AG09319 (cell line): ENCODE measurements around the gene CDH4.

Experiments used
- DNase-seq: peaks from one replicate; pipeline ENCODE4 v3.0.0-alpha.2; 2010; ENCODE audit warnings: low read depth; ENCODE audit errors: extremely low read depth
- TF ChIP-seq, protein P1 (sequence below): IDR thresholded peaks from 2 replicates; pipeline ENCODE4 v1.5.1; 2011; ENCODE audit warnings: low read depth, mild to moderate bottlenecking, inconsistent platforms, low read length, moderate library complexity

Gene CDH4

GRCh38 chr20:61300709-61301108 lies 48.6 kb downstream of the CDH4 start:
- TF ChIP-seq, protein P1, sequence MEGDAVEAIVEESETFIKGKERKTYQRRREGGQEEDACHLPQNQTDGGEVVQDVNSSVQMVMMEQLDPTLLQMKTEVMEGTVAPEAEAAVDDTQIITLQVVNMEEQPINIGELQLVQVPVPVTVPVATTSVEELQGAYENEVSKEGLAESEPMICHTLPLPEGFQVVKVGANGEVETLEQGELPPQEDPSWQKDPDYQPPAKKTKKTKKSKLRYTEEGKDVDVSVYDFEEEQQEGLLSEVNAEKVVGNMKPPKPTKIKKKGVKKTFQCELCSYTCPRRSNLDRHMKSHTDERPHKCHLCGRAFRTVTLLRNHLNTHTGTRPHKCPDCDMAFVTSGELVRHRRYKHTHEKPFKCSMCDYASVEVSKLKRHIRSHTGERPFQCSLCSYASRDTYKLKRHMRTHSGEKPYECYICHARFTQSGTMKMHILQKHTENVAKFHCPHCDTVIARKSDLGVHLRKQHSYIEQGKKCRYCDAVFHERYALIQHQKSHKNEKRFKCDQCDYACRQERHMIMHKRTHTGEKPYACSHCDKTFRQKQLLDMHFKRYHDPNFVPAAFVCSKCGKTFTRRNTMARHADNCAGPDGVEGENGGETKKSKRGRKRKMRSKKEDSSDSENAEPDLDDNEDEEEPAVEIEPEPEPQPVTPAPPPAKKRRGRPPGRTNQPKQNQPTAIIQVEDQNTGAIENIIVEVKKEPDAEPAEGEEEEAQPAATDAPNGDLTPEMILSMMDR = no peak
- DNase-seq = no peak

- no peak for DNase-seq
- TF ChIP-seq, protein P1 = no peak
Observed at GRCh38 chr20:61301711-61302525, 49.9 kb downstream of the CDH4 start.

GRCh38 chr20:61303217-61303616 lies 51.2 kb downstream of the CDH4 start:
- no peak for DNase-seq

DNA sequence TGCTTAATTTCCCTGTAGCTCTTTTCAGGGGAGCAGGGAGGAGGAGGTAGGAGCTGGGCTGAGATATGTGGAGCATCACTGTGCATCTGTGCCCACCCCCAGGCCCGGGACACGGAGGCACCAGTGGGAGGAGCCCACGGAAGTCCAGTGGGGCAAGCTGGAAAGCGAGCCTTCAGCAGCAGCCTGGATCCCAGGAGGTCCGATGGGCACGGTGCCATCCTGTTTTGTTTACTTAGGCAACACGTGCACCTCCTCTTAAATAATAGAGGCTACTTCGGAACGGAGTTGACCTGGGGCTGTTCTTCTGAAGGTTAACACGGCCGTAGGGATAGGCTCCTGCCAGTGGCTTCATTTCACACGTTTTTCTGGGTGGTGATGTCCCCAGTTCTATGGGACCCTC lies 51.6 kb downstream of the CDH4 start:
- no peak for DNase-seq
- TF ChIP-seq, protein P1 = no peak

More at GRCh38 chr20:61303217-61303616, 51.2 kb downstream of the CDH4 start:
- TF ChIP-seq, protein P1 = no peak

- DNase-seq = no peak
- TF ChIP-seq, protein P1 = no peak
Observed at GRCh38 chr20:61304750-61305149, 52.7 kb downstream of the CDH4 start.

DNA sequence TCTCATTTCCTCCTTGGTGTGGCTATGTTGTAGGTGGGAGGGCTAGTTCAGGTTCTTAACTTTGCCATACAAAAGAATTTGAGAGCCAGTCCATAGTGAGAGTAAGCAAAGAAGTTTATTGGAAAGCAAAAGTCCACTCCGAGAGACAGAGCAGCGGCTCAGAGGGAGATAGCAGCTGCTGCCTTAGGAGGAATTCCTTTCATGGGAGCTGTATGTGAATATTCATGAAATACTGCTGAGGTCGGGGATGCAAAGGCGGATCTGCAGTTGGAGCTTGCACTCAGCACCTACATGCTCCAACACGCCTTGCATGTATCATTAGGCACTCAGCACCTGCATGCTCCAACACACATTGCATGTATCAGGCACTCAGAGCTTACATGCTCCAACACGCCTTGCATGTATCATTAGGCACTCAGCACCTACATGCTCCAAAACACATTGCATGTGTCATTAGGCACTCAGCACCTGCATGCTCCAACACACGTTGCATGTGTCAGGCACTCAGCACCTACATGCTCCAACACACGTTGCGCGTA lies 54.9 kb downstream of the CDH4 start:
- no peak for DNase-seq
- TF ChIP-seq, protein P1 = no peak

DNA sequence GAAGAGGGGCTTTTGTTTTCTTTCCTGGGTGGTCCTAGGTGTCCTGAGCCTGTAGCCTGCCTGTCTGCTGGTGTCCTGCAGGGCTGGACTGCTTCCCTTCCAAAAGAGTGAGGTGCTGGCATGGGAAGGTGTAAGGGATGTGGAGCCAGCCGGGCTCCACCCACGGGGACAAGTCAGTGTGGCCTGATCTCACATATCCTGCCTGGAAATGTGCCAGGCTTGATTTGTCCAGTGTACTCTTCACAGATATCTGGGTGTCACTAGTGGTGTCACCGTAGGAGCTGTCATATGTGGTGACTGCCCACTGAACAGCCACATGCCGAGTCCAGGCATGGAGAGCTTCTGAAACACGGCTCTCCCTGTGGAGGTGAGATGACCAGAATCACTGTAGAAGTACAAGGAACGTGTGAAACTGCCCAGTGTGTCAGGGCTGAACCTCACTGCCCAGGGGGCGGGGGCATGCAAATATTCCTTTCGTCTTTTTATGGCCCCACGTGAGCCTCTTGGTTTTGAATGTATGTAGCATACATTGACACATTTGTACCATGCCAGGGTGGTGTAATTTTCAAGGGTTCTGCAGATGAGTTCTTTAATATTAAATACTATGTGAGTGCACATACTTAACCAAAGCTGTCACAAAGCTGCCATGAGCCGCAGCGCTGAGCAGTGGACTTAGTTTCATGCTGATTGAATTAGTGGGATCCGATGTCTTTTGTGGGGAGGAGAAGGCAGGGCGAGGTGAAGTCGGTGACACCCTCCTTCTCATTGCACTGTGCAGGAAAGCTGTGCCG lies 55.8 kb downstream of the CDH4 start:
- TF ChIP-seq, protein P1 = no peak
- DNase-seq = no peak
